Caco-2 (cell line): ENCODE measurements around the gene NOTUM. TPM values are rescaled to one million over a fixed set of nuclear protein-coding genes. Genes with fewer than 3 reads are reported as not detected.

ENCODE experiments used
- BruUV-seq: library from RNA; stranded (reverse); fragments of 400-500 nt; replicated peaks from 2 replicates; lab custom pipeline; 2021; lab: Mats Ljungman, UMichigan
- CTCF ChIA-PET: fragments of 300-600 bp; sonication (Branson Sonifier 250); formaldehyde crosslinking; loops from one replicate; lab custom pipeline; 2022; ENCODE audit warnings: antibody characterized with exemption; lab: Charles Lee
- POLR2A ChIA-PET: fragments of 300-600 bp; sonication (Branson Sonifier 250); formaldehyde crosslinking; loops from one replicate; lab custom pipeline; 2022; ENCODE audit warnings: antibody characterized with exemption; lab: Charles Lee
- DNase-seq, 2 experiments: peaks; one replicate each; pipeline versions ENCODE4 v3.0.0 to v3.0.0-alpha.2; 2020 to 2022
- H3K27me3 ChIP-seq: replicated peaks from 2 replicates; pipeline ENCODE4 v1.6.0; 2011; ENCODE audit warnings: low read length; ENCODE audit not compliant: control insufficient read depth, insufficient read depth
- H3K36me3 ChIP-seq: 2 replicates; pipeline ENCODE4 v1.5.1; 2011; ENCODE audit warnings: low read length; ENCODE audit not compliant: control insufficient read depth, insufficient read depth
- H3K4me1 ChIP-seq: fragments of 250-450 bp; sonication (Bioruptor Pico); 2 replicates; pipeline ENCODE4 v1.5.1; 2020; ENCODE audit warnings: mild to moderate bottlenecking
- H3K4me3 ChIP-seq: 2 replicates; pipeline ENCODE4 v1.5.1; 2011; ENCODE audit warnings: low read depth, mild to moderate bottlenecking, control low read depth, low read length
- H3K9me3 ChIP-seq: fragments of 250-450 bp; sonication (Bioruptor Pico); 2 replicates; pipeline ENCODE4 v1.5.1; 2020; ENCODE audit warnings: mild to moderate bottlenecking, moderate library complexity
- H3K27ac Mint-ChIP-seq: one replicate; pipeline ENCODE4 v1.8.0; 2022; ENCODE audit warnings: mixed read lengths; ENCODE audit not compliant: unreplicated experiment
- H3K27me3 Mint-ChIP-seq: one replicate; pipeline ENCODE4 v1.8.0; 2022; ENCODE audit warnings: mixed read lengths; ENCODE audit not compliant: insufficient read depth, unreplicated experiment
- H3K36me3 Mint-ChIP-seq: one replicate; pipeline ENCODE4 v1.8.0; 2022; ENCODE audit warnings: mild to moderate bottlenecking, mixed read lengths; ENCODE audit not compliant: insufficient read depth, unreplicated experiment
- H3K4me1 Mint-ChIP-seq: one replicate; pipeline ENCODE4 v1.8.0; 2022; ENCODE audit warnings: low read depth, mixed read lengths; ENCODE audit not compliant: unreplicated experiment
- H3K4me3 Mint-ChIP-seq: one replicate; pipeline ENCODE4 v1.8.0; 2022; ENCODE audit warnings: mild to moderate bottlenecking, moderate library complexity, mixed read lengths; ENCODE audit not compliant: unreplicated experiment
- H3K9me3 Mint-ChIP-seq: one replicate; pipeline ENCODE4 v1.8.0; 2022; ENCODE audit warnings: mixed read lengths; ENCODE audit not compliant: unreplicated experiment
- CTCF ChIP-seq, 2 experiments: fragments of 200-600 bp in 1 of 2; IDR thresholded peaks; 1 replicate in 1 of 2; 2 replicates in 1 of 2; pipeline versions ENCODE4 v1.5.1 to v1.8.0; 2011 to 2022; ENCODE audit warnings: antibody characterized with exemption in 1 of 2, control low read depth in 1 of 2, inconsistent platforms in 1 of 2, low read depth in 1 of 2, low read length in 1 of 2, mild to moderate bottlenecking in 1 of 2, moderate library complexity in 1 of 2; ENCODE audit not compliant: insufficient read depth in 1 of 2, severe bottlenecking in 1 of 2, unreplicated experiment in 1 of 2
- intact Hi-C: fragments of 100-400 bp; cut with micrococcal nuclease; formaldehyde crosslinking; loops from one replicate; pipeline ENCODE4 v1.10.0; 2022; ENCODE audit not compliant: unreplicated experiment
- total RNA-seq: library from RNA; stranded (reverse); gene quantifications from 2 replicates; pipeline ENCODE4 v1.2.3, GENCODE V29; 2022

The NOTUM gene
- total RNA-seq, 1 experiment from 2014 or later, result 11.1 TPM

GRCh38 chr17:81929253-81930141 lies 31.5 kb downstream of the NOTUM start:
- H3K27me3 Mint-ChIP-seq, result no peaks in the 10 kb centered on the region
- no TSS peak for BruUV-seq
- H3K36me3 ChIP-seq, result no peaks in the 10 kb centered on the region
- peaks cover 7% of the 10 kb centered on the region for H3K4me1 ChIP-seq
- peaks cover 38% of the 10 kb centered on the region for H3K36me3 Mint-ChIP-seq
- peak overlapping the region; percentile 89 for H3K4me3 ChIP-seq
- CTCF ChIA-PET, result no interaction called here
- H3K9me3 ChIP-seq, result no peaks in the 10 kb centered on the region
- peaks cover 17% of the 10 kb centered on the region for H3K4me1 Mint-ChIP-seq
- H3K27me3 ChIP-seq, result no peaks in the 10 kb centered on the region
- POLR2A ChIA-PET, result no interaction called here
- no peak overlapping the region for H3K27ac Mint-ChIP-seq
- no peak for TF ChIP-seq CTCF (IDR thresholded peaks at IDR 0.05; ENCODE audit: insufficient read depth in 1 of 2, low read depth in 1 of 2, low read length in 1 of 2, severe bottlenecking in 1 of 2, unreplicated experiment in 1 of 2)
- peak overlapping the region; percentile 72 for H3K4me3 Mint-ChIP-seq
- no peak for DNase-seq
- intact Hi-C loops, result loop anchor here (5.0 kb wide), 2 partner anchors 93 to 593 kb away; partner anchors contain the start of genes CENPX and LRRC45
- no peaks in the 10 kb centered on the region for H3K9me3 Mint-ChIP-seq

GRCh38 chr17:81928544-81929252 lies 32.3 kb downstream of the NOTUM start:
- no peak for TF ChIP-seq CTCF (IDR thresholded peaks at IDR 0.05; ENCODE audit: insufficient read depth in 1 of 2, low read depth in 1 of 2, low read length in 1 of 2, severe bottlenecking in 1 of 2, unreplicated experiment in 1 of 2)
- Mint-ChIP-seq H3K9me3 (no peaks in the 10 kb centered on the region), H3K36me3 (peaks cover 31% of the 10 kb centered on the region), H3K4me1 (peaks cover 17% of the 10 kb centered on the region), H3K4me3 (peak overlapping the region; percentile 72), H3K27ac (no peak overlapping the region), H3K27me3 (no peaks in the 10 kb centered on the region)
- intact Hi-C loops, result loop anchor here (5.0 kb wide), 2 partner anchors 94 to 594 kb away; partner anchors contain the start of genes CENPX and LRRC45
- POLR2A ChIA-PET, result interaction anchor here (0.5 to 0.8 kb wide), 2 partner anchors 15 to 454 kb away, joined by 4 to 10 read pairs; no protein-coding TSS in a partner anchor
- no peak for DNase-seq
- peaks cover 11% of the 10 kb centered on the region for H3K4me1 ChIP-seq
- no peaks in the 10 kb centered on the region for H3K27me3 ChIP-seq
- H3K4me3 ChIP-seq, result peak overlapping the region; percentile 89
- CTCF ChIA-PET, result interaction anchor here (0.6 to 2.1 kb wide), 8 partner anchors 16 to 158 kb away, joined by 3 to 10 read pairs (median 3); partner anchors contain the start of genes ANAPC11, DCXR and RAC3
- H3K36me3 ChIP-seq, result no peaks in the 10 kb centered on the region
- no peaks in the 10 kb centered on the region for H3K9me3 ChIP-seq
- TSS peak; percentile 14 for BruUV-seq
